GM21367 (cell line): ENCODE data around the gene PLA2G5.

Experiments used
- ATAC-seq: cut with Tn5 transposase; IDR thresholded peaks from one replicate; pipeline ENCODE4 v1.9.1; 2021; ENCODE audit not compliant: unreplicated experiment

The PLA2G5 gene

GRCh38 chr1:20089328-20090077 lies 19.5 kb downstream of the PLA2G5 start:
- no peak for ATAC-seq

GRCh38 chr1:20090119-20090518 lies 20.1 kb downstream of the PLA2G5 start:
- ATAC-seq, result no peak

GRCh38 chr1:20090641-20091040 lies 20.6 kb downstream of the PLA2G5 start:
- ATAC-seq, result no peak

- no peak for ATAC-seq
These were observed 23.3 kb downstream of the PLA2G5 start for GRCh38 chr1:20093303-20093702.

GRCh38 chr1:20093940-20094391 lies 24.0 kb downstream of the PLA2G5 start:
- ATAC-seq, result no peak

- no peak for ATAC-seq
These were observed 25.8 kb downstream of the PLA2G5 start for GRCh38 chr1:20095564-20096434.

- ATAC-seq, result no peak
These were observed 26.9 kb downstream of the PLA2G5 start for GRCh38 chr1:20096840-20097447.

GRCh38 chr1:20099533-20099932 lies 29.5 kb downstream of the PLA2G5 start:
- no peak for ATAC-seq

GRCh38 chr1:20100632-20101355 lies 30.8 kb downstream of the PLA2G5 start:
- ATAC-seq, result no peak

- no peak for ATAC-seq
These were observed 32.9 kb downstream of the PLA2G5 start for GRCh38 chr1:20102875-20103274.

GRCh38 chr1:20105856-20106255 lies 35.9 kb downstream of the PLA2G5 start:
- ATAC-seq, result no peak

- no peak for ATAC-seq
These were observed 37.4 kb downstream of the PLA2G5 start for GRCh38 chr1:20107351-20107750.

- no peak for ATAC-seq
These were observed 37.8 kb downstream of the PLA2G5 start for GRCh38 chr1:20107796-20108195.

- ATAC-seq, result no peak
These were observed 38.6 kb downstream of the PLA2G5 start for GRCh38 chr1:20108366-20109123.

GRCh38 chr1:20109223-20109856 lies 39.3 kb downstream of the PLA2G5 start:
- no peak for ATAC-seq

GRCh38 chr1:20110679-20111078 lies 40.7 kb downstream of the PLA2G5 start:
- ATAC-seq, result no peak

- no peak for ATAC-seq
These were observed 41.5 kb downstream of the PLA2G5 start for GRCh38 chr1:20111452-20111851.

- ATAC-seq, result no peak
These were observed 42.4 kb downstream of the PLA2G5 start for GRCh38 chr1:20112279-20113000.

- ATAC-seq, result no peak
These were observed 44.1 kb downstream of the PLA2G5 start for GRCh38 chr1:20114021-20114648.
